K562 (cell line): ENCODE results near the gene NELL1. TPM values are rescaled to one million over a fixed set of nuclear protein-coding genes. Genes with fewer than 3 reads are reported as not detected.

ENCODE experiments used
- ATAC-seq: fragments of 200-7000 bp; cut with Tn5 transposase; 3 replicates; pipeline ENCODE4 v1.9.1; 2020; ENCODE audit warnings: moderate library complexity
- BruUV-seq: library from RNA; stranded (reverse); fragments of 400-500 nt; replicated peaks from 2 replicates; lab custom pipeline; 2021; lab: Mats Ljungman, UMichigan
- CTCF ChIA-PET: fragments of 300-600 bp; formaldehyde crosslinking; extraction: SDS; loops from one replicate; lab custom pipeline; 2021; ENCODE audit warnings: low intra/inter-chr PET ratio; lab: Yijun Ruan, JAX
- POLR2A ChIA-PET: fragments of 300-600, 350-650 bp; sonication (Branson Sonifier 250); formaldehyde crosslinking; extraction: SDS; loops from one replicate; lab custom pipeline; 2021; ENCODE audit warnings: antibody characterized with exemption, inconsistent platforms; lab: Yijun Ruan, JAX
- DNase-seq, 4 experiments: peaks; one replicate each; pipeline versions ENCODE4 v3.0.0 to v3.0.0-alpha.2; 2011 to 2018; ENCODE audit warnings: low spot score in 3 of 4, mixed read lengths in 3 of 4; ENCODE audit errors: extremely low read depth in 1 of 4
- FAIRE-seq: peaks from 2 replicates; lab custom pipeline; 2011; peaks lifted over from hg19 to GRCh38; lab: Jason Lieb, UNC
- H2AFZ ChIP-seq: 2 replicates; pipeline ENCODE4 v1.6.0; 2011; ENCODE audit warnings: low read depth, low read length, control low read depth, inconsistent platforms
- H3K27ac ChIP-seq: fragments of 200-600 bp; 3 replicates; pipeline ENCODE4 v1.8.0; 2011; ENCODE audit warnings: low read depth, mild to moderate bottlenecking, control low read depth, inconsistent platforms, low read length, moderate library complexity, mixed read lengths; ENCODE audit errors: extremely low read depth
- H3K27me3 ChIP-seq, 2 experiments: fragments of 300-600 bp in 1 of 2; 2 replicates in 1 of 2; 3 replicates in 1 of 2; pipeline versions ENCODE4 v1.6.0 to v1.8.0; 2011; ENCODE audit warnings: inconsistent platforms in 2 of 2, low read length in 2 of 2, mild to moderate bottlenecking in 1 of 2, mixed read lengths in 1 of 2, moderate library complexity in 1 of 2; ENCODE audit not compliant: control insufficient read depth in 2 of 2, insufficient read depth in 2 of 2
- H3K36me3 ChIP-seq: fragments of 300-600 bp; 3 replicates; pipeline ENCODE4 v1.8.0; 2011; ENCODE audit warnings: mild to moderate bottlenecking, low read length, inconsistent platforms; ENCODE audit not compliant: control insufficient read depth, insufficient read depth
- H3K4me1 ChIP-seq, 2 experiments: fragments of 200-600 bp in 1 of 2; replicated peaks in 1 of 2; 2 replicates in 1 of 2; 3 replicates in 1 of 2; pipeline versions ENCODE4 v1.5.1 to v1.8.0; 2011; ENCODE audit warnings: inconsistent platforms in 2 of 2, low read length in 2 of 2, mild to moderate bottlenecking in 1 of 2, mixed read lengths in 1 of 2, moderate library complexity in 1 of 2; ENCODE audit not compliant: control insufficient read depth in 2 of 2, insufficient read depth in 2 of 2
- H3K4me2 ChIP-seq: 2 replicates; pipeline ENCODE4 v1.6.1; 2011; ENCODE audit warnings: low read length, control low read depth, inconsistent platforms, mixed read lengths; ENCODE audit not compliant: insufficient read depth
- H3K4me3 ChIP-seq: fragments of 200-600 bp; sonication (generic), shearing (Covaris generic); 2 replicates; pipeline ENCODE4 v1.5.1; 2016; ENCODE audit warnings: control low read depth, inconsistent platforms
- H3K79me2 ChIP-seq: fragments of 200-600 bp; 3 replicates; pipeline ENCODE4 v1.8.0; 2011; ENCODE audit warnings: low read length, inconsistent platforms; ENCODE audit not compliant: control insufficient read depth, insufficient read depth
- H3K9ac ChIP-seq, 2 experiments: 2 replicates each; pipeline versions ENCODE4 v1.6.0 to v1.6.1; 2011; ENCODE audit warnings: low read depth in 2 of 2, low read length in 2 of 2, control low read depth in 1 of 2, inconsistent platforms in 1 of 2, mild to moderate bottlenecking in 1 of 2, mixed read lengths in 1 of 2; ENCODE audit not compliant: insufficient read depth in 1 of 2
- H3K9me1 ChIP-seq: one replicate; pipeline ENCODE4 v1.6.0; 2011; ENCODE audit warnings: inconsistent platforms, mild to moderate bottlenecking, low read length, moderate library complexity; ENCODE audit not compliant: control insufficient read depth, insufficient read depth
- H3K9me3 ChIP-seq: replicated peaks from 2 replicates; pipeline ENCODE4 v1.5.1; 2011; ENCODE audit warnings: low read depth, low read length, inconsistent platforms; ENCODE audit not compliant: control insufficient read depth, insufficient read depth
- H4K20me1 ChIP-seq: replicated peaks from 2 replicates; pipeline ENCODE4 v1.6.1; 2011; ENCODE audit warnings: low read length, inconsistent platforms, mixed read lengths; ENCODE audit not compliant: control insufficient read depth, insufficient read depth
- CBFB ChIP-seq: sonication (generic); formaldehyde crosslinking; IDR thresholded peaks from 2 replicates; pipeline ENCODE4 v1.4.0; 2020; ENCODE audit warnings: mild to moderate bottlenecking, missing genetic modification reagents
- ELF2 ChIP-seq: fragments of 250-450 bp; sonication (Bioruptor Pico); IDR thresholded peaks from 2 replicates; pipeline ENCODE4 v1.5.0; 2021; ENCODE audit warnings: mild to moderate bottlenecking
- ID3 ChIP-seq, 2 experiments: fragments of 250-450 bp in 1 of 2; fragments of 450-650 bp in 1 of 2; sonication (Bioruptor Pico) in 1 of 2; IDR thresholded peaks; 2 replicates each; pipeline versions ENCODE4 v1.6.1 to v1.8.0; 2016 to 2021; ENCODE audit warnings: mild to moderate bottlenecking in 2 of 2, moderate library complexity in 2 of 2, missing compliant biosample characterization in 1 of 2, missing genetic modification characterization in 1 of 2
- RBBP5 ChIP-seq: fragments of 200-600 bp; sonication (generic); IDR thresholded peaks from 2 replicates; pipeline ENCODE4 v1.6.1; 2012; ENCODE audit warnings: borderline replicate concordance, mild to moderate bottlenecking, low read length, control low read depth, inconsistent platforms; ENCODE audit not compliant: insufficient read depth, poor library complexity, severe bottlenecking
- WGBS: fragments of 100-300 bp; shearing (Covaris generic); methylation state at CpG from one replicate; pipeline ENCODE4 v1.1.6; 2016; ENCODE audit warnings: low coverage, mixed read lengths; ENCODE audit not compliant: insufficient coverage; ENCODE audit errors: missing lambda C conversion rate; 5-methylcytosine and 5-hydroxymethylcytosine counted together
- in situ Hi-C: fragments of 300-500 bp; cut with MboI; formaldehyde crosslinking; loops from 4 replicates; pipeline ENCODE4 v1.15.0; 2018; ENCODE audit warnings: inconsistent platforms, mixed read lengths
- intact Hi-C: fragments of 100-400 bp; cut with micrococcal nuclease; formaldehyde crosslinking; loops from 2 replicates; pipeline ENCODE4 v1.14.2; 2022
- polyA plus RNA-seq, 8 experiments: library from polyadenylated mRNA; depleted of rRNA in 4 of 8; stranded (reverse) in 5 of 8; unstranded in 3 of 8; fragments of >200 nt; fragmentation: Nextera tagmentation in 2 of 8; fragmentation: Illumina TruSeq in 1 of 8; extraction: Ambion mirVana in 2 of 8; extraction: Trizol in 1 of 8; gene quantifications; 2 replicates each; pipeline versions ENCODE4 v1.2.1 to v1.2.3, GENCODE V29; 2011 to 2014; ENCODE audit warnings: inconsistent platforms in 1 of 8, missing spikeins in 1 of 8
- total RNA-seq, 7 experiments: library from RNA; depleted of rRNA in 6 of 7; stranded (reverse); fragments of >200 nt in 6 of 7; fragmentation: Illumina TruSeq in 2 of 7; extraction: Trizol in 2 of 7; gene quantifications; 2 replicates each; pipeline versions ENCODE4 v1.2.1 to v1.2.3, GENCODE V29; 2011 to 2021; ENCODE audit warnings: low replicate concordance in 1 of 7
- TF ChIP-seq, protein P1 (sequence below): sonication (generic); formaldehyde crosslinking; IDR thresholded peaks from 2 replicates; pipeline ENCODE4 v1.8.0; 2022; ENCODE audit warnings: mild to moderate bottlenecking, low read depth, missing genetic modification reagents

NELL1 gene
- total and polyA plus RNA-seq, 9 of the 15 experiments (the other 6 are each of a cell fraction or from before 2014, with no cell fraction given), result not detected

- TF ChIP-seq, protein P1, sequence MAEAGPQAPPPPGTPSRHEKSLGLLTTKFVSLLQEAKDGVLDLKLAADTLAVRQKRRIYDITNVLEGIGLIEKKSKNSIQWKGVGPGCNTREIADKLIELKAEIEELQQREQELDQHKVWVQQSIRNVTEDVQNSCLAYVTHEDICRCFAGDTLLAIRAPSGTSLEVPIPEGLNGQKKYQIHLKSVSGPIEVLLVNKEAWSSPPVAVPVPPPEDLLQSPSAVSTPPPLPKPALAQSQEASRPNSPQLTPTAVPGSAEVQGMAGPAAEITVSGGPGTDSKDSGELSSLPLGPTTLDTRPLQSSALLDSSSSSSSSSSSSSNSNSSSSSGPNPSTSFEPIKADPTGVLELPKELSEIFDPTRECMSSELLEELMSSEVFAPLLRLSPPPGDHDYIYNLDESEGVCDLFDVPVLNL (CRISPR knock-in tag), result no peak
Observed at GRCh38 chr11:20638074-20638473, 31.3 kb upstream of the NELL1 start (continued).

DNA sequence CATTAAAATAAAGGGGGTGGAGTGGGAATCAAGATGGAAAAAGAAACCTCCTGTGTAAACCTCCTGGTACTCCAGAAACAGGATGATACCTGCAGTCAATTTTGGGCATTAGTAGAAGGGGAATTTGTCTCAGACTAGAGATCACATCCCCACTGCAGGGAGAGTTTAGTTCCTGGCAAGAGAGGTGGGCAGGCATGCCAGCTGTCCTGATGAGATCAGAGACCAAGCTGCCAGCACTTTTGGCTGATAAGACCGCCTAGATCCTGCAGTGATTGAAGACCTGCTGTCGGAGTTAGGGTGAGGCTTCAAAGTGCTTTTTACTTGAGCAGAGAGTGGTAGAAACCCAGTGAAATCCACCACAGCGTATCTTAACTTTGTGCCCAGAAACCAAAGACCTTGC, 29.7 kb upstream of the NELL1 start:
- H3K27me3 ChIP-seq, result no peaks in the 10 kb centered on the region
- DNase-seq (no peak), FAIRE-seq (no peak), ATAC-seq (no peak)
- H3K9ac ChIP-seq, result no peak overlapping the region
- H3K4me3 ChIP-seq, result no peak overlapping the region
- H3K4me2 ChIP-seq, result no peak overlapping the region
- no peaks in the 10 kb centered on the region for H3K36me3 ChIP-seq
- no peaks in the 10 kb centered on the region for H3K9me1 ChIP-seq
- H2AFZ ChIP-seq, result no peak overlapping the region
- in situ Hi-C loops (loop anchor here (25.0 kb wide), 1 partner anchor 1673 kb away; no protein-coding TSS in a partner anchor), intact Hi-C loops (no loop called here)
- BruUV-seq, result no TSS peak
- H4K20me1 ChIP-seq, result no peaks in the 10 kb centered on the region
- WGBS, result 0% methylated on average over 3 of the region's 3 CpGs
- POLR2A ChIA-PET, result no interaction called here
- CTCF ChIA-PET, result no interaction called here
- TF ChIP-seq CBFB (CRISPR knock-in tag), result no peak
- TF ChIP-seq, all 486 proteins: peak for 0
- H3K79me2 ChIP-seq, result no peaks in the 10 kb centered on the region
- no peak overlapping the region for H3K27ac ChIP-seq
- no peaks in the 10 kb centered on the region for H3K9me3 ChIP-seq
- H3K4me1 ChIP-seq, result no peaks in the 10 kb centered on the region

GRCh38 chr11:20640401-20640800, 29.0 kb upstream of the NELL1 start:
- no peaks in the 10 kb centered on the region for H3K9me3 ChIP-seq
- DNase-seq (no peak), FAIRE-seq (no peak), ATAC-seq (no peak)
- H3K79me2 ChIP-seq, result no peaks in the 10 kb centered on the region
- H3K27ac ChIP-seq, result no peak overlapping the region
- intact Hi-C loops (no loop called here), in situ Hi-C loops (loop anchor here (25.0 kb wide), 1 partner anchor 1672 kb away; no protein-coding TSS in a partner anchor)
- TF ChIP-seq ID3 (CRISPR knock-in tag; IDR thresholded peaks at IDR 0.05) (no peak), ID3 (tag; IDR thresholded peaks at IDR 0.05) (no peak), ELF2 (CRISPR knock-in tag) (no peak), RBBP5 (no peak)
- no peaks in the 10 kb centered on the region for H4K20me1 ChIP-seq
- H3K4me2 ChIP-seq, result no peak overlapping the region
- no peak overlapping the region for H2AFZ ChIP-seq
- no peak overlapping the region for H3K4me3 ChIP-seq
- no TSS peak for BruUV-seq
- H3K4me1 ChIP-seq, result no peaks in the 10 kb centered on the region
- 0% methylated on average over 2 of the region's 2 CpGs for WGBS
- no peaks in the 10 kb centered on the region for H3K36me3 ChIP-seq
- H3K27me3 ChIP-seq, result no peaks in the 10 kb centered on the region
- no peaks in the 10 kb centered on the region for H3K9me1 ChIP-seq
- ChIA-PET POLR2A (no interaction called here), CTCF (no interaction called here)
- H3K9ac ChIP-seq, result no peak overlapping the region
